ENCODE data around the gene CYP11A1. TPM values are rescaled to one million over a fixed set of nuclear protein-coding genes. Genes with fewer than 3 reads are reported as not detected.

Gene CYP11A1
- total and polyA plus RNA-seq, 7 donors: 0.14 to 5.0 (median 0.61) TPM

GRCh38 chr15:74383695-74384565, 16.5 kb upstream of the CYP11A1 start:
- no peak for TF ChIP-seq CTCF (IDR thresholded peaks at IDR 0.05)
- H3K36me3 ChIP-seq (ENCODE audit: insufficient read depth in 1 of 2, low read depth in 1 of 2): no peaks in the 10 kb centered on the region
- H3K27me3 ChIP-seq (ENCODE audit: insufficient read depth in 3 of 3, low read length in 2 of 3): no peaks in the 10 kb centered on the region
- H3K27ac ChIP-seq: no peak overlapping the region
- 65 to 74% (median 71%) methylated on average over 8 of the region's 8 CpGs for WGBS, 3 donors
- no peak overlapping the region for H3K4me3 ChIP-seq
- intact Hi-C loops (cut with DNase I): loop anchor here (2.0 to 5.0 kb wide), 3 partner anchors 55 to 105 kb away; no protein-coding TSS in a partner anchor
- ATAC-seq (no peak), DNase-seq (peak in 1 of 2 donors; percentile 44)
- H3K9me3 ChIP-seq: no peaks in the 10 kb centered on the region
- H3K4me1 ChIP-seq: no peaks in the 10 kb centered on the region

DNA sequence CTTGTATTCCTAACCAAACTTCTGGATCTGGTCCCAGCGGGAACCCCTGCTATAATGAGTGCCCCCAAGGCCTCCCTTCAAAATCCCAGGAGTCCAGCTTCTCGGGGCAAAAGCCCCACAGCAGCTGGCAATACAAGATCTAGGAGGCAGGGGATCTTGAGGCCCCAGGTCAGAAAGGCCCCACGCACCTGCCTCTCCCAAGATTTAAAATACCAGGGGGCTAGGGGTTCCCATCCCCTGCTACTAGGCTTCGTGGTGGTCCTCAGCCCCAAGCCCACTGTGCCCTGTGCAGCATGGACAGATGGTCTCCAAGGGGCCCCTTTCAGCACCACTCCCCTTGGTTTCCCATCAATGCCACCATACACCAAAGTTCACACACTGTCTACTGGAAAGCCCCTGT, 15.8 kb upstream of the CYP11A1 start:
- intact Hi-C loops (cut with DNase I): loop anchor here (2.0 to 5.0 kb wide), 3 partner anchors 56 to 106 kb away; no protein-coding TSS in a partner anchor
- WGBS, 3 donors: 90 to 96% (median 91%) methylated on average over 4 of the region's 4 CpGs
- Histone ChIP-seq H3K27me3 (ENCODE audit: insufficient read depth in 3 of 3, low read length in 2 of 3) (no peaks in the 10 kb centered on the region), H3K4me3 (no peak overlapping the region), H3K27ac (no peak overlapping the region), H3K9me3 (no peaks in the 10 kb centered on the region), H3K36me3 (ENCODE audit: insufficient read depth in 1 of 2, low read depth in 1 of 2) (no peaks in the 10 kb centered on the region), H3K4me1 (no peaks in the 10 kb centered on the region)
- no peak for TF ChIP-seq CTCF (IDR thresholded peaks at IDR 0.05)
- DNase-seq: no peak
- no peak for ATAC-seq

- H3K27ac ChIP-seq: no peak overlapping the region
- no peaks in the 10 kb centered on the region for H3K27me3 ChIP-seq (ENCODE audit: insufficient read depth in 3 of 3, low read length in 2 of 3)
- H3K36me3 ChIP-seq (ENCODE audit: insufficient read depth in 1 of 2, low read depth in 1 of 2): no peaks in the 10 kb centered on the region
- intact Hi-C loops (cut with DNase I): loop anchor here (1.0 to 5.0 kb wide), 4 partner anchors 56 to 107 kb away; no protein-coding TSS in a partner anchor
- 39 to 40% (median 39%) methylated on average over 13 of the region's 13 CpGs for WGBS, 3 donors
- H3K4me3 ChIP-seq: no peak overlapping the region
- no peaks in the 10 kb centered on the region for H3K4me1 ChIP-seq
- TF ChIP-seq CTCF (IDR thresholded peaks at IDR 0.05): peak; percentile 95
- peak; percentile 86 to 89 for DNase-seq
- no peaks in the 10 kb centered on the region for H3K9me3 ChIP-seq
- ATAC-seq: peak; percentile 89 to 96 (median 93)
Measured at GRCh38 chr15:74382004-74382816, 14.8 kb upstream of the CYP11A1 start.

DNA sequence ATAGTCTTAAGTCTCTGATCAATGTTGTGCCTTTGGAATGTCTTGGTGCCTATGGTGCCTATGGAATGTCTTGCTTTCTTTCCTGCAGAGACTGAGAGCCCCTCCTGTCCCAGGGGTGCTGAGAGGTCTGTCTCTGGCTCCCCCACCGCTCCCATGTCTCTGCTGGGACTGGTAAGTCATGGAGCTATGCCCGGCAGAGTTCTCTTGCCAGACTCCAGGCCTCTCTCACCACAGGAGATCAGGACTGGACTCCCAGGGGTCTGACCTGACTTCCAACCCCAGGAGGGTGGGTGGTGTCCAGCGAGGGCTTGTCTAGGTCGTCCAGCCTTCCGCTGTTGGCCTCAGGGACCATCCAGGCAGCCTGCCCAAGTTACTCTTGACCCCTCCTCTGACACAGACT, 14.0 kb upstream of the CYP11A1 start:
- intact Hi-C loops (cut with DNase I): loop anchor here in 1 of 2 donors (5.0 kb wide), 1 partner anchor 106 kb away; no protein-coding TSS in a partner anchor
- H3K4me3 ChIP-seq: no peak overlapping the region
- H3K27ac ChIP-seq: no peak overlapping the region
- TF ChIP-seq CTCF (IDR thresholded peaks at IDR 0.05): no peak
- H3K36me3 ChIP-seq (ENCODE audit: insufficient read depth in 1 of 2, low read depth in 1 of 2): no peaks in the 10 kb centered on the region
- no peaks in the 10 kb centered on the region for H3K9me3 ChIP-seq
- H3K27me3 ChIP-seq (ENCODE audit: insufficient read depth in 3 of 3, low read length in 2 of 3): no peaks in the 10 kb centered on the region
- peak in 1 of 2 donors; percentile 19 for DNase-seq
- ATAC-seq: no peak
- WGBS, 3 donors: 52 to 72% (median 72%) methylated on average over 5 of the region's 5 CpGs
- H3K4me1 ChIP-seq: no peaks in the 10 kb centered on the region

Data from psoas muscle (tissue), 8 donors.